Tibial nerve (tissue), 4 donors: ENCODE data around the gene TTC14.

Experiments used
- CTCF ChIP-seq, 5 experiments: fragments of 200-600 bp in 3 of 5; fragments of 450-650 bp in 2 of 5; sonication (generic) in 3 of 5; IDR thresholded peaks; one replicate each; pipeline ENCODE4 v1.5.1; 2016 to 2019; ENCODE audit warnings: antibody characterized with exemption in 5 of 5, mild to moderate bottlenecking in 3 of 5, moderate library complexity in 2 of 5
- EP300 ChIP-seq, 2 donors: sonication (generic); formaldehyde crosslinking; IDR thresholded peaks; one replicate each; pipeline ENCODE4 v1.6.1; 2017; ENCODE audit warnings: antibody characterized with exemption in 2 of 2, mild to moderate bottlenecking in 1 of 2
- POLR2A ChIP-seq, 2 donors: fragments of 450-650 bp; IDR thresholded peaks; one replicate each; pipeline ENCODE4 v1.6.1; 2017; ENCODE audit warnings: antibody characterized with exemption in 2 of 2, mild to moderate bottlenecking in 2 of 2, moderate library complexity in 2 of 2

- TF ChIP-seq POLR2A (IDR thresholded peaks at IDR 0.05) = no peak
- TF ChIP-seq CTCF (IDR thresholded peaks at IDR 0.05) = no peak
- no peak for TF ChIP-seq EP300 (IDR thresholded peaks at IDR 0.05)
Observed at GRCh38 chr3:180640987-180641386, 39.0 kb downstream of the TTC14 start.
